IMR-90 (cell line): ENCODE measurements around the gene IQSEC3. TPM values are rescaled to one million over a fixed set of nuclear protein-coding genes. Genes with fewer than 3 reads are reported as not detected.

ENCODE experiments used
- ATAC-seq: fragments of 200-7000 bp; cut with Tn5 transposase; 2 replicates; pipeline ENCODE4 v1.9.1; 2020; ENCODE audit warnings: low read depth, mild to moderate bottlenecking, moderate library complexity
- BruUV-seq: library from RNA; stranded (reverse); fragments of 400-500 nt; replicated peaks from 2 replicates; lab custom pipeline; 2021; lab: Mats Ljungman, UMichigan
- CTCF ChIA-PET: fragments of 300-600 bp; formaldehyde crosslinking; extraction: SDS; loops from one replicate; lab custom pipeline; 2021; ENCODE audit warnings: antibody characterized with exemption; lab: Yijun Ruan, JAX
- POLR2A ChIA-PET: fragments of 300-600 bp; sonication (Branson Sonifier 250); formaldehyde crosslinking; loops from one replicate; lab custom pipeline; 2022; ENCODE audit warnings: antibody characterized with exemption; ENCODE audit not compliant: unreplicated experiment; lab: Charles Lee
- DNase-seq: peaks from one replicate; pipeline ENCODE4 v3.0.0; 2013
- H2AFZ ChIP-seq: replicated peaks from 2 replicates; pipeline ENCODE3; 2013; ENCODE audit warnings: low read length, mild to moderate bottlenecking; ENCODE audit not compliant: poor library complexity
- H2AK5ac ChIP-seq: 2 replicates; pipeline ENCODE4 v1.6.1; 2013; ENCODE audit warnings: low read depth, low read length, inconsistent platforms
- H2AK9ac ChIP-seq: replicated peaks from 2 replicates; pipeline ENCODE3; 2013; ENCODE audit warnings: mild to moderate bottlenecking, low read depth, low read length, moderate library complexity; ENCODE audit not compliant: poor library complexity
- H2BK120ac ChIP-seq: 2 replicates; pipeline ENCODE4 v1.6.1; 2013; ENCODE audit warnings: low read depth, low read length, inconsistent platforms
- H2BK15ac ChIP-seq: 3 replicates; pipeline ENCODE4 v1.6.1; 2013; ENCODE audit warnings: low read depth, low read length, inconsistent platforms
- H2BK20ac ChIP-seq: 2 replicates; pipeline ENCODE4 v1.6.1; 2013; ENCODE audit warnings: low read depth, mild to moderate bottlenecking, inconsistent platforms, low read length, moderate library complexity
- H2BK5ac ChIP-seq: 2 replicates; pipeline ENCODE4 v1.6.1; 2013; ENCODE audit warnings: mild to moderate bottlenecking, low read depth, low read length, inconsistent platforms; ENCODE audit not compliant: poor library complexity, severe bottlenecking
- H3K14ac ChIP-seq: replicated peaks from 2 replicates; pipeline ENCODE4 v1.6.1; 2013; ENCODE audit warnings: low read depth, low read length, inconsistent platforms
- H3K18ac ChIP-seq: 2 replicates; pipeline ENCODE4 v1.6.1; 2013; ENCODE audit warnings: low read depth, low read length, control low read depth
- H3K23ac ChIP-seq: 2 replicates; pipeline ENCODE4 v1.6.1; 2013; ENCODE audit warnings: low read depth, low read length, inconsistent platforms
- H3K27ac ChIP-seq: 2 replicates; pipeline ENCODE4 v1.5.1; 2013; ENCODE audit warnings: mild to moderate bottlenecking, control low read depth, low read length; ENCODE audit not compliant: insufficient read depth
- H3K27me3 ChIP-seq: 2 replicates; pipeline ENCODE4 v1.6.1; 2013; ENCODE audit warnings: low read length; ENCODE audit not compliant: control insufficient read depth, insufficient read depth
- H3K36me3 ChIP-seq: 2 replicates; pipeline ENCODE4 v1.6.1; 2013; ENCODE audit warnings: low read length, mixed read lengths; ENCODE audit not compliant: control insufficient read depth, insufficient read depth
- H3K4ac ChIP-seq: 2 replicates; pipeline ENCODE4 v1.6.1; 2013; ENCODE audit warnings: low read depth, low read length, inconsistent platforms
- H3K4me1 ChIP-seq: 2 replicates; pipeline ENCODE4 v1.6.1; 2013; ENCODE audit warnings: low read length, mixed read lengths; ENCODE audit not compliant: control insufficient read depth, insufficient read depth
- H3K4me2 ChIP-seq: 2 replicates; pipeline ENCODE4 v1.6.1; 2013; ENCODE audit warnings: low read depth, mild to moderate bottlenecking, control low read depth, low read length, moderate library complexity
- H3K4me3 ChIP-seq: 2 replicates; pipeline ENCODE4 v1.5.1; 2013; ENCODE audit warnings: low read depth, mild to moderate bottlenecking, control low read depth, low read length, moderate library complexity; ENCODE audit not compliant: insufficient read depth
- H3K56ac ChIP-seq: 2 replicates; pipeline ENCODE4 v1.6.1; 2013; ENCODE audit warnings: low read length, inconsistent platforms; ENCODE audit not compliant: insufficient read depth; ENCODE audit errors: extremely low read depth
- H3K79me1 ChIP-seq, 2 experiments: 2 replicates each; pipeline ENCODE4 v1.6.1; 2013; ENCODE audit warnings: low read length in 2 of 2, inconsistent platforms in 1 of 2, low read depth in 1 of 2
- H3K9ac ChIP-seq: 2 replicates; pipeline ENCODE4 v1.6.1; 2013; ENCODE audit warnings: low read depth, low read length, control low read depth
- H3K9me1 ChIP-seq: 2 replicates; pipeline ENCODE4 v1.6.1; 2013; ENCODE audit warnings: low read length, inconsistent platforms; ENCODE audit not compliant: insufficient read depth
- H3K9me3 ChIP-seq: 2 replicates; pipeline ENCODE4 v1.6.1; 2013; ENCODE audit warnings: low read length; ENCODE audit not compliant: control insufficient read depth, insufficient read depth
- H4K20me1 ChIP-seq: 2 replicates; pipeline ENCODE4 v1.6.1; 2013; ENCODE audit warnings: low read length, inconsistent platforms; ENCODE audit not compliant: insufficient read depth
- H4K5ac ChIP-seq: 2 replicates; pipeline ENCODE4 v1.6.1; 2013; ENCODE audit warnings: mild to moderate bottlenecking, low read depth, low read length, control low read depth
- H4K8ac ChIP-seq, 2 experiments: 2 replicates each; pipeline ENCODE4 v1.6.1; 2013; ENCODE audit warnings: low read depth in 2 of 2, low read length in 2 of 2, control low read depth in 1 of 2, inconsistent platforms in 1 of 2
- H4K91ac ChIP-seq: 2 replicates; pipeline ENCODE4 v1.6.1; 2013; ENCODE audit warnings: low read depth, low read length, inconsistent platforms; ENCODE audit not compliant: insufficient read depth
- MAFK ChIP-seq: IDR thresholded peaks from 2 replicates; pipeline ENCODE4 v1.6.1; 2012; ENCODE audit warnings: low read depth, low read length, improper control_type of control experiment
- MXI1 ChIP-seq: IDR thresholded peaks from 2 replicates; pipeline ENCODE4 v1.6.1; 2012; ENCODE audit warnings: low read depth, mild to moderate bottlenecking, low read length, moderate library complexity, borderline replicate concordance
- RCOR1 ChIP-seq: IDR thresholded peaks from 2 replicates; pipeline ENCODE4 v1.6.1; 2012; ENCODE audit warnings: mild to moderate bottlenecking, low read length, improper control_type of control experiment; ENCODE audit not compliant: insufficient replicate concordance
- RFX5 ChIP-seq: IDR thresholded peaks from 2 replicates; pipeline ENCODE4 v1.8.0; 2012; ENCODE audit warnings: low read depth, mild to moderate bottlenecking, low read length, moderate library complexity
- WGBS, 2 experiments: methylation state at CpG; one replicate each; pipeline versions ENCODE4 v1.1.5 to v1.1.7; 2013; ENCODE audit warnings: missing lambda C conversion rate in 2 of 2; ENCODE audit not compliant: insufficient read length in 1 of 2; ENCODE audit errors: extremely low coverage in 2 of 2; 5-methylcytosine and 5-hydroxymethylcytosine counted together
- dilution Hi-C: fragments of 300-500 bp; cut with HindIII; formaldehyde crosslinking; loops from one replicate; pipeline ENCODE4 v1.14.3; 2018; ENCODE audit warnings: low sequenced_read_pairs; ENCODE audit not compliant: unreplicated experiment
- in situ Hi-C: fragments of 300-500 bp; cut with MboI; formaldehyde crosslinking; loops from 3 replicates; pipeline ENCODE4 v1.14.3; 2019; ENCODE audit warnings: low sequenced_read_pairs, inconsistent platforms, mixed read lengths
- intact Hi-C: fragments of 100-400 bp; cut with micrococcal nuclease; formaldehyde crosslinking; loops from 2 replicates; pipeline ENCODE4 v1.10.0; 2022
- polyA plus RNA-seq, 3 experiments: library from polyadenylated mRNA; depleted of rRNA; stranded (reverse); fragments of >200 nt; gene quantifications; 2 replicates each; pipeline ENCODE4 v1.2.3, GENCODE V29; 2012; ENCODE audit warnings: low replicate concordance in 1 of 3
- total RNA-seq: library from RNA; depleted of rRNA; stranded (reverse); fragments of >200 nt; gene quantifications from 2 replicates; pipeline ENCODE4 v1.2.3, GENCODE V29; 2012
- TF ChIP-seq, protein P1 (sequence below): conservative IDR thresholded peaks from 2 replicates; pipeline ENCODE4 v1.5.1; 2012; ENCODE audit warnings: mild to moderate bottlenecking, low read depth, low read length, improper control_type of control experiment
- TF ChIP-seq, protein P2 (sequence below): fragments of 150-350 bp; IDR thresholded peaks from 2 replicates; pipeline ENCODE4 v1.6.1; 2016; ENCODE audit warnings: low read depth, mild to moderate bottlenecking, low read length, moderate library complexity, borderline replicate concordance

The IQSEC3 gene
- total and polyA plus RNA-seq, 2 of the 4 experiments (the other 2 are of a cell fraction): 0.10 TPM; not detected in 1

DNA sequence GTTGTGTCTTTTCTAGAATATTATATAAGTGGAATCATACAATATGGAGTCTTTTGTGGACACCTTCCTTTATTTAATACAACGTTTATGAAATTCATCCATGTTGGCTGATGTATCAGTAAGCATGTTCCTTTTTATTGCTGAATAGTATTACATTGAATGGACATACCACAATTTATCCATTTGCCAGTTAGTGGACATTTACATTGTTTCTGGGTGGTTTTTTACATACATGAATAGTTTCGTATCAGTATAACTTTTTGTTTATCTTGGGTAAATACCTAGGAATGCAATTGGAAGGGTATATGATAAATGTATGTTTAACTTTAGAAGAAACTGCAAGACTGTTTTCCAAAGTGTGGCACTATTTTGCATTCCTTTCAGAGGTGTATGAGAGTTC is 23.1 kb downstream of the IQSEC3 start:
- no TSS peak for BruUV-seq
- H3K56ac ChIP-seq: no peak overlapping the region
- in situ Hi-C loops: no loop called here
- H3K9ac ChIP-seq: no peak overlapping the region
- no peak overlapping the region for H3K18ac ChIP-seq
- no peaks in the 10 kb centered on the region for H3K36me3 ChIP-seq
- H3K27ac ChIP-seq: no peak overlapping the region
- no peak overlapping the region for H3K4ac ChIP-seq
- H4K20me1 ChIP-seq: no peaks in the 10 kb centered on the region
- ChIA-PET POLR2A (no interaction called here), CTCF (no interaction called here)
- no peak overlapping the region for H2BK120ac ChIP-seq
- dilution Hi-C loops: no loop called here
- no peak overlapping the region for H3K4me3 ChIP-seq
- H3K79me1 ChIP-seq: no peaks in the 10 kb centered on the region
- H3K27me3 ChIP-seq: peaks cover 35% of the 10 kb centered on the region
- H2AK5ac ChIP-seq: no peak overlapping the region
- no CpG with 5 or more reads among the region's 2 CpGs for WGBS, 2 experiments
- H4K91ac ChIP-seq: no peak overlapping the region
- no peak for ATAC-seq
- H2BK15ac ChIP-seq: no peak overlapping the region
- H3K9me3 ChIP-seq: no peaks in the 10 kb centered on the region; the same call in 1 of the 2 replicates
- TF ChIP-seq RCOR1 (no peak), RFX5 (no peak), MAFK (no peak), MXI1 (no peak)
- TF ChIP-seq, protein P1, sequence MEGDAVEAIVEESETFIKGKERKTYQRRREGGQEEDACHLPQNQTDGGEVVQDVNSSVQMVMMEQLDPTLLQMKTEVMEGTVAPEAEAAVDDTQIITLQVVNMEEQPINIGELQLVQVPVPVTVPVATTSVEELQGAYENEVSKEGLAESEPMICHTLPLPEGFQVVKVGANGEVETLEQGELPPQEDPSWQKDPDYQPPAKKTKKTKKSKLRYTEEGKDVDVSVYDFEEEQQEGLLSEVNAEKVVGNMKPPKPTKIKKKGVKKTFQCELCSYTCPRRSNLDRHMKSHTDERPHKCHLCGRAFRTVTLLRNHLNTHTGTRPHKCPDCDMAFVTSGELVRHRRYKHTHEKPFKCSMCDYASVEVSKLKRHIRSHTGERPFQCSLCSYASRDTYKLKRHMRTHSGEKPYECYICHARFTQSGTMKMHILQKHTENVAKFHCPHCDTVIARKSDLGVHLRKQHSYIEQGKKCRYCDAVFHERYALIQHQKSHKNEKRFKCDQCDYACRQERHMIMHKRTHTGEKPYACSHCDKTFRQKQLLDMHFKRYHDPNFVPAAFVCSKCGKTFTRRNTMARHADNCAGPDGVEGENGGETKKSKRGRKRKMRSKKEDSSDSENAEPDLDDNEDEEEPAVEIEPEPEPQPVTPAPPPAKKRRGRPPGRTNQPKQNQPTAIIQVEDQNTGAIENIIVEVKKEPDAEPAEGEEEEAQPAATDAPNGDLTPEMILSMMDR: no peak
- TF ChIP-seq, protein P2, sequence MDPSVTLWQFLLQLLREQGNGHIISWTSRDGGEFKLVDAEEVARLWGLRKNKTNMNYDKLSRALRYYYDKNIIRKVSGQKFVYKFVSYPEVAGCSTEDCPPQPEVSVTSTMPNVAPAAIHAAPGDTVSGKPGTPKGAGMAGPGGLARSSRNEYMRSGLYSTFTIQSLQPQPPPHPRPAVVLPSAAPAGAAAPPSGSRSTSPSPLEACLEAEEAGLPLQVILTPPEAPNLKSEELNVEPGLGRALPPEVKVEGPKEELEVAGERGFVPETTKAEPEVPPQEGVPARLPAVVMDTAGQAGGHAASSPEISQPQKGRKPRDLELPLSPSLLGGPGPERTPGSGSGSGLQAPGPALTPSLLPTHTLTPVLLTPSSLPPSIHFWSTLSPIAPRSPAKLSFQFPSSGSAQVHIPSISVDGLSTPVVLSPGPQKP: no peak
- no peak overlapping the region for H2AFZ ChIP-seq
- H2BK5ac ChIP-seq: no peak overlapping the region
- no peaks in the 10 kb centered on the region for H3K4me1 ChIP-seq
- no peak overlapping the region for H3K23ac ChIP-seq
- H4K5ac ChIP-seq: no peak overlapping the region
- no peak overlapping the region for H4K8ac ChIP-seq
- no peaks in the 10 kb centered on the region; the same call in 1 of the 2 replicates for H3K9me1 ChIP-seq
- no peak for DNase-seq
- H2AK9ac ChIP-seq: no peak overlapping the region
- H2BK20ac ChIP-seq: no peak overlapping the region
- no peak overlapping the region for H3K4me2 ChIP-seq
- no peak overlapping the region for H3K14ac ChIP-seq
- intact Hi-C loops: no loop called here
